ENCODE measurements around the gene HNRNPH1. TPM values are rescaled to one million over a fixed set of nuclear protein-coding genes. Genes with fewer than 3 reads are reported as not detected.

The HNRNPH1 gene
- total RNA-seq, result 398 and 450 TPM in 2 replicates

DNA sequence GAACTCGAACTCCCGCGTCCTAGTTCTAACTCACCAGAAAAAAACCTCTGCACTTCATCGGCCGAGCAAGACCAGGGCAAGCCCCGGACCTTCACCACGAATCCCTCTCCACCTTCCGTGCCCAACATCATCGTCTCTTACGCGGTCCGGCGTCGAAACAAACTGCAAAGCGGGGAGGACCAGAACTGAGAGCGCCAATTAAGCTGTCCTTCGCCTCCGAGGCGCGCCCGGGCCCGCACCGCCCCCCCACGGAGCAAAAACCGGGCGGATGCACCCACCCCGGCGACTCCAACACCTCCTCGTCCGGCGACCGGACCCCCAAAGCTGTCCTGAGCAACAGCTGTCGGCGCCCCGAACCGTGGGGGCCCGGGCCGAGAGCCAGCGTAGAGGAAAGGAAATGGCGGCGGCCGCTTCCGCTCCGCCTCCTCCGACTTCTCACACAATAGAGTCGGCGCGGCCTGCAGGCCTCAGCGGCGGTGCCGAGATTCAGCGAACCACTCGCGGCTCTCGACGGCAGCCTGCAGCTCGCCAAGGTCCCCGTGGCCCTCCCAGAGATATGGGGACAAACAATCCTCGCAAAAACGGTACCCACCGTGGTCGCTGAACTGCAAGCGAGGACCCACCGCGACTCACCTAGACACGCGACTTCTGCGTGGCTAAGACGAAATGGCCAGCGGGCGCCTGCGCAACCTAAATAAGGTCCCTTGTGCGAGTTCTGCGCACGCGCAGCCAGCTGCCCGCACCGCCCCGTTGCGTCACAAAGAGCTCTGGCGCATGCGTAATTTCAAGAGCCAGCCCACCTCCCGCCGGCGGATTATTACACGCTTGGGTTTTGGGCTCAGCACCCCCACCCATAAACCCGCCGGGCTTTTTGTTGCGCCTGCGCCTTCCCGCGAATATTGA is at the start of gene HNRNPH1:
HNRNPH1 (minus strand) TSS at position 669 of the 903 bp plus-strand sequence; CDS start at position 131, 538 bp downstream.

Small RNAs within 50 kb of the gene (small RNA-seq; reads per million reads assigned to genes)
- gene RF00017, result not detected

Other genes with a start within 250 kb of the HNRNPH1 start
- 51.3 and 53.3 TPM in 2 replicates for gene RUFY1, start 73.1 kb downstream of the HNRNPH1 start, total RNA-seq
- not detected in 2 replicates for gene CBY3, start 57.4 kb upstream of the HNRNPH1 start, total RNA-seq
- 842 and 930 TPM in 2 replicates for gene CANX, start 75.3 kb upstream of the HNRNPH1 start, total RNA-seq
- gene MAML1, start 109.2 kb upstream of the HNRNPH1 start, total RNA-seq, result 9.7 and 10.1 TPM in 2 replicates
- 0.86 and 3.4 TPM in 2 replicates for gene LTC4S, start 170.3 kb upstream of the HNRNPH1 start, total RNA-seq
- gene MGAT4B, start 183.2 kb upstream of the HNRNPH1 start, total RNA-seq, result 77.6 and 81.9 TPM in 2 replicates
- gene SQSTM1, start 197.2 kb upstream of the HNRNPH1 start, total RNA-seq, result 628 and 739 TPM in 2 replicates
- gene MRNIP, start 235.1 kb upstream of the HNRNPH1 start, total RNA-seq, result 12.2 and 14.4 TPM in 2 replicates